LoVo (cell line): ENCODE results near the gene LRRC40.

Experiments used
- DNase-seq: peaks from one replicate; pipeline ENCODE4 v3.0.0-alpha.2; 2016; ENCODE audit warnings: low spot score

LRRC40 gene

DNA sequence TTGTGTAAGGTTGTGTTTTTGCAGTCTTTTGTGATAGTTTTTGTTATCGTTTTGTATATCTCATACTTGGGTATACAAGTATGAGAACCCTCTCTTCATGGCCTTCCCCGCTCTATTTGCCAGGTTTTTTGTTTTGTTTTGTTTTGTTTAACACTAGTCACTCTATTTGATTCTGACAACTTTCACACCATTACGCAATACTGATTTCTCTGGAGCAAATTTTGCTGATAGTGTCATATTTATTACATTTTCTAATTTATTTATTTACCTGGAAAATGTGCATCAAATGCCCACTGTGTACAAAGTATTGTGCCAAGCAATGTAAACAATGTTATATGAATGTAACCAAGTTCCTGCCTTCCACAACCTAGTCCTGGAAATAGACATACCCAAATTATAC lies 90.1 kb downstream of the LRRC40 start:
- DNase-seq = no peak

DNA sequence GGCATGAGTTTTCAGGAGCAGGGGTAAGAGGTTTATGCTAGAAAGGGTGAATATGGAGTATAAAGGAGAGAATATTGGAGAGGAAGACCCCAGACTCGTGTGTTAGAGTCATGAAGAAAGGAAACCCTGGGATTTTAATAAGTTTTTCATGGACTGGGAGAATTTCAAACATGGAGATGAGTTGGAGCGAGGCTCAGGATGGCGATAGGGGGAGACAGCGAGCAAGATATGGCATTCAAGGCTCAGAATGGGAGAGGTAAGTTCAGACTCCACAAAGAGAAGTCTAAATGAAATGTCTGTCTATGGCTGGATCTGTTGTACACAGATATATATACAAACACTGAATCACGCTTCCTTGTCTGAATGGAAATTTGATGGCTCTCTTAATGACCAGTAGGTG lies 92.5 kb downstream of the LRRC40 start:
- DNase-seq = no peak

DNA sequence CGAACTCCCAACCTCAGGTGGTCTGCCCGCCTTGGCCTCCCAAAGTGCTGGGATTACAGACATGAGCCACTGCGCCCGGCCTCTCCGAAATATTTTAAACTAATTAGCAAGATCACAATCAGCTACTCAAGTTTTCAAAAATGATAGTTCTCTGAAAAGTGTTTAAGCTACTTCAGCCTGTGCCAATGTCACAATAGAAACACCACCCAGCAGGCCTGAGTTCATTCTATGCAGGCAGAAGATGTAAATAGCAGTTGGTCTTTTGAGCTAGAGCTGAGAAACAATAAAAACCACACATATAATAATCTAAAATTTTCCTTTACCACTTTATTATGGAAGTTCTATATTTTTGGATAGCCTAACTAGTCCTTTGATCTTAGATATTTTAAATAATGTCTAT lies 96.1 kb downstream of the LRRC40 start:
- DNase-seq = no peak

DNA sequence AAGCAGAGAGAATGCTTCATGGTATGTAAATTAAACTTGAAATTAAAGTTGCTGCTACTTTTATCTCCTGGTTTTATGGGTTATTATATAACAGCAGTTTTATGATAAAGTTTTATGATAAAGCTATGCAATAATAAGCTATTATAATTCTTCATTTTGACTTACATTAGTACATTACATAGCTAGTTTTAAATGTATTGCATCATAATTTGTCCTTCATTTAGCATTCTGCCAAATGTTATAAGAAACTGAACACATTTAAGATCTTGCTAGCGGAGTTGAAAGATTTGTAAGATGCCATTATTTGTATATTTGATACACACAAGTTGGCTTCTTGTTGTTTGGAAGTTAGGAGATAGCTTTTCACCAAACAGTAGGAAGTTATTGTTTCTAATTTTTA lies 101.6 kb downstream of the LRRC40 start:
- no peak for DNase-seq

DNA sequence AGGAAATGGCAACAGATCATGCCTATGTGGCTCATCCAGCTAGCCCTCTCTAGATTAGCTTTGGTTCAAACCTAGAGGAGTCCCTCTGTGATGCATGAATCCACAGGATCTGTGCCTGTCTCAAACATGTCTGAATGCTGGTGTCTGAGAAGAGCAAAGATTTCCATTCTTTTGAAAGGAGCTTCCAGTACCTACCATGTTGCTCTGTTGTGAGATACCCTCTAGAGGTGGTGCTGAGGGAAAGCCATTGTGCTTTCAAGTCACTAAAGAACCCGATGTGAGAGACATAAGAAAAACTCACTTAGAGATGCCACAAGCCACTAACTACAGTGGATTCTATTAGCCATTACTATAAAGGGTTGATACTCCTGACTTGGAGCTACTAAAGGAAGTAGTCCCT lies 103.6 kb downstream of the LRRC40 start:
- no peak for DNase-seq

DNA sequence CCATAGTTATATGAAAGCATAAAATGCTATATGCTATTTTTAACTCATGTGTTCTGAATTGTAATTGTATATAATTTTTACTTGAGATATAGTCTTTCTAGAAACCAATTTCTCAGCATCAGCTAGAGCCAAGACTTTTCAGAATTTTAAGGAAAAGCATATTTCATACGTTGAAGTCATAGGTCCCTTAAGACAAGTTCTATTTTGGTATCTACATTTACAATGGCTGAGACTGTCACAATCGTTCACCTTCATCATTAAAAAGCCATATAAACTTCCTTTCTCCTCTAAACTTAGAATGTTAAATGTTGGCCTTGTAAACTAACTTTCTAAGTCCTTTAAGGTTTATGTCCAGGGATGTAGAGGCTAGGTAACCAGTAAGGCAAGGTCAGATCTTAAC lies 104.1 kb downstream of the LRRC40 start:
- no peak for DNase-seq
